ENCODE results near the gene HOOK2. TPM values are rescaled to one million over a fixed set of nuclear protein-coding genes. Genes with fewer than 3 reads are reported as not detected.
A peak's percentile ranks its signal among the peaks of the same experiment; 100 is the strongest.

The HOOK2 gene
- total and polyA plus RNA-seq, 2 of the 13 experiments (the other 11 are each of a cell fraction or from before 2014, with no cell fraction given), result 9.2 to 12.9 TPM

DNA sequence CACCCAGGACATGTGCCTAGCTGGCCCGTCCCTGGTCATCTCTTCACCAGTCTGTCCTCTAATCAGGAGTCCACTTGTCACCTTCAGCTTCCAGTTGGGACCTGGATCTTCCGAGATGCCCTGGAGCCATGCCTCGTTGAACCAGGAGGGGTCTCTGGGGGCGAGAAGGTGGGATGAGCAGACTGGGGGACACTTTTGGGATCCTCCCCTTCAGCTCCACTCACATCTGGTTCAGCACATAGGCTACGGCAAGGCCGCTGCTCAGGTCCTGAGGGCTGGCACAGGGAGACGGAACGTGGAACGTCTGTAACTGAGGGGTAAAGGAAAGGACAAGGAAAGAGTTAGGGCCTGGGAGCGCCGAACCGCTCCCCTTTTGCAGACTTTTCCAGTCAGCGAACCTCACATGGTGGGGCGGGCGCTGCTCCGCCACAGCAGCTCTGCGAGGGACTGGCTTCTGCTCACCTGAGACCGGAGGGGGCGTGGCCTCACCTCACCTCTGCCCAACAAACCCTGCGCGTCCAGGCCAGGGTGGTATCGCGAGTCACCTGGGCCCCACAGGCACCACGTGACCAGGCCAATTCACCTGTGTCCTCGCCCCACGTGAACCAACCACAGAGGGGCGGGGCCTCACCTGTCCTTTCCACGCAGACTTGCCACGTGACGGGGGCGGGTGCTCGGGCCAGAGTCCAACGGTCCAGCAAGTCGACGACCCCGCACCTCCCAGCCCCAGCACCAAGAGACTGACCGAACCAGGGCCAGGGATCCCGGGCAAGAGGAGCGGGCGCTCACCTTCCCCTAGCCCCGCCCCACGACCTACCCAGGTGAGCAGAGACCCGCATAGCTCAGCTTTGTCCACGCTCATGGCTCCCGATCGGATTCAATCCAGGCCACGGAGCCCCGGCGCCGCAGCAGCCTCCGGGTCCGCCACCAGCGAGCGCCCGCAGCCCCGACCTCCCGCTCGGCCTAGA, at the start of gene HOOK2 (continued):
- TF ChIP-seq KDM5B (CRISPR knock-in tag; IDR thresholded peaks at IDR 0.05; ENCODE audit: borderline replicate concordance), result peak; percentile 63; the same call in 1 of the 2 replicates
- TF ChIP-seq HDAC1 (CRISPR knock-in tag; IDR thresholded peaks at IDR 0.05), result peak; percentile 3; the same call in 1 of the 2 replicates
- TF ChIP-seq ZNF274 (CRISPR knock-in tag; IDR thresholded peaks at IDR 0.05), result peak; percentile 38; the same call in 1 of the 2 replicates
- TF ChIP-seq HMGXB4 (CRISPR knock-in tag; IDR thresholded peaks at IDR 0.05; ENCODE audit: borderline replicate concordance in 1 of 2, low read depth in 1 of 2), result peak in 1 of 2 experiments; percentile 36; a peak in 2 of 4 replicates
- TF ChIP-seq MEIS1 (CRISPR knock-in tag; IDR thresholded peaks at IDR 0.05; ENCODE audit: borderline replicate concordance), result 0 out of 2 replicates have a peak, but pooled peaks have one; percentile 61
- no peak for TF ChIP-seq RFX5 (IDR thresholded peaks at IDR 0.05; ENCODE audit: low read depth, low read length)
- TF ChIP-seq ZBTB42 (CRISPR knock-in tag; IDR thresholded peaks at IDR 0.05), result 0 out of 2 replicates have a peak, but pooled peaks have one; percentile 64
- TF ChIP-seq ZFY (CRISPR knock-in tag; IDR thresholded peaks at IDR 0.05), result peak; percentile 69
- peak; percentile 71; the same call in 1 of the 2 replicates for TF ChIP-seq BORCS8-MEF2B (CRISPR knock-in tag; IDR thresholded peaks at IDR 0.05)
- peak; percentile 62 for TF ChIP-seq POLR2AphosphoS5 (IDR thresholded peaks at IDR 0.05; ENCODE audit: low read depth, low read length)
- peak; percentile 54 for TF ChIP-seq TGIF2 (CRISPR knock-in tag; IDR thresholded peaks at IDR 0.05)
- no peak for TF ChIP-seq ATRX (CRISPR knock-in tag; IDR thresholded peaks at IDR 0.05; ENCODE audit: borderline replicate concordance)
- no peak for TF ChIP-seq ZBTB49 (CRISPR knock-in tag; IDR thresholded peaks at IDR 0.05; ENCODE audit: borderline replicate concordance)
- 0 out of 2 replicates have a peak, but pooled peaks have one; percentile 34 for TF ChIP-seq TERF1 (CRISPR knock-in tag; IDR thresholded peaks at IDR 0.05)
- TF ChIP-seq, protein P1, sequence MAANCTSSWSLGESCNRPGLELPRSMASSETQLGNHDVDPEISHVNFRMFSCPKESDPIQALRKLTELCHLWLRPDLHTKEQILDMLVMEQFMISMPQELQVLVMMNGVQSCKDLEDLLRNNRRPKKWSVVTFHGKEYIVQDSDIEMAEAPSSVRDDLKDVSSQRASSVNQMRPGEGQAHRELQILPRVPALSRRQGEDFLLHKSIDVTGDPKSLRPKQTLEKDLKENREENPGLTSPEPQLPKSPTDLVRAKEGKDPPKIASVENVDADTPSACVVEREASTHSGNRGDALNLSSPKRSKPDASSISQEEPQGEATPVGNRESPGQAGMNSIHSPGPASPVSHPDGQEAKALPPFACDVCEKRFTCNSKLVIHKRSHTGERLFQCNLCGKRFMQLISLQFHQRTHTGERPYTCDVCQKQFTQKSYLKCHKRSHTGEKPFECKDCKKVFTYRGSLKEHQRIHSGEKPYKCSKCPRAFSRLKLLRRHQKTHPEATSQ (CRISPR knock-in tag; IDR thresholded peaks at IDR 0.05; ENCODE audit: borderline replicate concordance), result no peak
- TF ChIP-seq STAG1 (CRISPR knock-in tag; IDR thresholded peaks at IDR 0.05), result no peak
- peak; percentile 85 for TF ChIP-seq ZBTB38 (CRISPR knock-in tag; IDR thresholded peaks at IDR 0.05)
- peak; percentile 83; the same call in 1 of the 2 replicates for TF ChIP-seq ZNF230 (CRISPR knock-in tag; IDR thresholded peaks at IDR 0.05)
- no peak for TF ChIP-seq ZNF615 (CRISPR knock-in tag; IDR thresholded peaks at IDR 0.05; ENCODE audit: borderline replicate concordance)
- TF ChIP-seq CBX2 (IDR thresholded peaks at IDR 0.05; ENCODE audit: low read depth, low read length), result no peak
- TF ChIP-seq CBX2 (CRISPR knock-in tag; IDR thresholded peaks at IDR 0.05; ENCODE audit: low read depth), result no peak
- TF ChIP-seq TAF1 (CRISPR knock-in tag; IDR thresholded peaks at IDR 0.05), result peak; percentile 55; the same call in 1 of the 2 replicates

All from HepG2 (cell line).